ENCODE data around the gene RPL23.

DNA sequence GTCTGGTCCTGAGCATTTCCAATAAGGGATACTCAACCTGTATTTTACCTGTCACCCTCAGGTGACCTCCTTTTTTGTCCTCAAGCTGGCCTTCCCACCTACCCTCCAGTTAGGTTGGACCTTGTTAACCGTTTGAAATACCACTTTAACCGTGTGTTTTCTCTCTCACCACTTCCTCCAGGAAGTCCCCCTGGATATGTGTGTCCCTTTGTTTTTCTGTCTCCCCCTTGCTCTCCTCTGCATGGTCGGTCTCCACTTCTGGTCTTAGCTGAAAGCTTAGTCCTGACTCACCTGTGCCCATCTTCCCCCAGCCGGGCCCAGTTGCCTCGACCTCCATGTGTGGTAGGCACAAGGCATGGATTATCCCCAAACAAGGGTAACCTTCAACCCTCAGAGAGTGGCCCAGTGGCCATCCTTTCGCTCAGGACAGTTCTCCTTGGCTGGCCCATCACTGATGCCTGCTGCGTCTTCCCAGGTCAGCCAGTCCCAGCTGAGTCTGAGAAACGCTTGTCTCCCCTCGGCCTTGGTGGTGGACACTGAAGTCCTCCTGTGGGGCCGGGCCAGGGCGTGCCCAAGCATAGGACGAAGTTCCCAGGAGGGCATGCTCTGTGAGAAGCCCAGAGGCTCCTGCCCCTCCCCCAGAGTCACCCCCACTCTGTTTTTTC, 36.4 kb upstream of the RPL23 start:
- TF ChIP-seq, protein P1, sequence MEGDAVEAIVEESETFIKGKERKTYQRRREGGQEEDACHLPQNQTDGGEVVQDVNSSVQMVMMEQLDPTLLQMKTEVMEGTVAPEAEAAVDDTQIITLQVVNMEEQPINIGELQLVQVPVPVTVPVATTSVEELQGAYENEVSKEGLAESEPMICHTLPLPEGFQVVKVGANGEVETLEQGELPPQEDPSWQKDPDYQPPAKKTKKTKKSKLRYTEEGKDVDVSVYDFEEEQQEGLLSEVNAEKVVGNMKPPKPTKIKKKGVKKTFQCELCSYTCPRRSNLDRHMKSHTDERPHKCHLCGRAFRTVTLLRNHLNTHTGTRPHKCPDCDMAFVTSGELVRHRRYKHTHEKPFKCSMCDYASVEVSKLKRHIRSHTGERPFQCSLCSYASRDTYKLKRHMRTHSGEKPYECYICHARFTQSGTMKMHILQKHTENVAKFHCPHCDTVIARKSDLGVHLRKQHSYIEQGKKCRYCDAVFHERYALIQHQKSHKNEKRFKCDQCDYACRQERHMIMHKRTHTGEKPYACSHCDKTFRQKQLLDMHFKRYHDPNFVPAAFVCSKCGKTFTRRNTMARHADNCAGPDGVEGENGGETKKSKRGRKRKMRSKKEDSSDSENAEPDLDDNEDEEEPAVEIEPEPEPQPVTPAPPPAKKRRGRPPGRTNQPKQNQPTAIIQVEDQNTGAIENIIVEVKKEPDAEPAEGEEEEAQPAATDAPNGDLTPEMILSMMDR (IDR thresholded peaks at IDR 0.05), result no peak
- no peak for TF ChIP-seq POLR2A (IDR thresholded peaks at IDR 0.05)

All from esophagus squamous epithelium (tissue), 4 donors.